ENCODE data around the gene CNN2.

CNN2 gene

DNA sequence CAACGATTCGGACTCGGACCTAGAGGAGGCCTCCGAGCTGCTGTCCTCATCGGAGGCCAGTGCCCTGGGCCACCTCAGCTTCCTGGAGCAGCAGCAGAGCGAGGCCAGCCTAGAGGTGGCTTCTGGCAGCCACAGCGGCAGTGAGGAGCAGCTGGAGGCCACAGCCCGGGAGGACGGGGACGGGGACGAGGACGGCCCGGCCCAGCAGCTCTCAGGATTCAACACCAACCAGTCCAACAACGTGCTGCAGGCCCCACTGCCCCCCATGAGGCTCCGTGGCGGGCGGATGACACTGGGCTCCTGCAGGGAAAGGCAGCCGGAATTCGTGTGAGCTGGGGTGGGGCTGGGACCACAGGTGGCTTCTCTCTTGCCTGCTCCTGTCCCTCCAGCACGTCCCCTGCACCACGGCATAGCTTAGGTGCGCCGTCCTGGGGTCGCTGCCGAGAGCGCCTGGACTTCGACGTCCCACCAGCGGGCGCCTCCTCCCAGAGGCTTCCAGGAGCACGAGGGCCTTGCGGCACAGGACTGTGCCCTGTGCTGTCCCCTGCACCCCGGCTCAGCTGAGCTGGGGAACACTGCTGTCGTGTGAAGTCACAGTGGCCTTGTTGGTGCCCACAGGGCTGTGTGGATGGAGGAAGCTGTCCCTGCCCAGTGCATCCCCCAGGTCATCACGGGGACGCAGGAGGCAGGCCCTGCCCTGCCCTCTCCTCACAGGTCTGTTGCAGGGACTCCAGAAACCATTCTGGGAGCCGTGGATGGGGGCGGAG lies 59.5 kb downstream of the CNN2 start:
- DNase-seq, result no peak
- Histone ChIP-seq H3F3A (ENCODE audit: insufficient read depth, low read length) (peaks cover 51% of the 10 kb centered on the region), H3K9ac (ENCODE audit: low read length) (no peak overlapping the region), H3K4me2 (ENCODE audit: low read depth, low read length) (no peak overlapping the region), H3K4me3 (ENCODE audit: low read length) (no peak overlapping the region), H3K27ac (ENCODE audit: low read length) (no peak overlapping the region), H3K9me2 (replicated peaks; ENCODE audit: insufficient read depth, low read length) (no peaks in the 10 kb centered on the region), H3K27me3 (replicated peaks; ENCODE audit: insufficient read depth, low read length) (no peaks in the 10 kb centered on the region), H2AFZ (ENCODE audit: low read length) (no peak overlapping the region), H3K79me2 (ENCODE audit: low read length) (peaks cover 36% of the 10 kb centered on the region), H4K20me1 (ENCODE audit: insufficient read depth, low read length) (0 out of 2 replicates have a peak, but pooled peaks cover 7% of the 10 kb centered on the region), H3K4me1 (ENCODE audit: low read length) (peaks cover 6% of the 10 kb centered on the region; the same call in 1 of the 2 replicates), H3K36me3 (replicated peaks; ENCODE audit: insufficient read depth, low read length) (peaks cover 22% of the 10 kb centered on the region), H3K9me3 (replicated peaks; ENCODE audit: insufficient read depth, low read length) (no peaks in the 10 kb centered on the region)
- TF ChIP-seq, protein P1, sequence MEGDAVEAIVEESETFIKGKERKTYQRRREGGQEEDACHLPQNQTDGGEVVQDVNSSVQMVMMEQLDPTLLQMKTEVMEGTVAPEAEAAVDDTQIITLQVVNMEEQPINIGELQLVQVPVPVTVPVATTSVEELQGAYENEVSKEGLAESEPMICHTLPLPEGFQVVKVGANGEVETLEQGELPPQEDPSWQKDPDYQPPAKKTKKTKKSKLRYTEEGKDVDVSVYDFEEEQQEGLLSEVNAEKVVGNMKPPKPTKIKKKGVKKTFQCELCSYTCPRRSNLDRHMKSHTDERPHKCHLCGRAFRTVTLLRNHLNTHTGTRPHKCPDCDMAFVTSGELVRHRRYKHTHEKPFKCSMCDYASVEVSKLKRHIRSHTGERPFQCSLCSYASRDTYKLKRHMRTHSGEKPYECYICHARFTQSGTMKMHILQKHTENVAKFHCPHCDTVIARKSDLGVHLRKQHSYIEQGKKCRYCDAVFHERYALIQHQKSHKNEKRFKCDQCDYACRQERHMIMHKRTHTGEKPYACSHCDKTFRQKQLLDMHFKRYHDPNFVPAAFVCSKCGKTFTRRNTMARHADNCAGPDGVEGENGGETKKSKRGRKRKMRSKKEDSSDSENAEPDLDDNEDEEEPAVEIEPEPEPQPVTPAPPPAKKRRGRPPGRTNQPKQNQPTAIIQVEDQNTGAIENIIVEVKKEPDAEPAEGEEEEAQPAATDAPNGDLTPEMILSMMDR (IDR thresholded peaks at IDR 0.05; ENCODE audit: low read length), result no peak
- TF ChIP-seq EZH2 (optimal IDR thresholded peaks at IDR 0.05; ENCODE audit: low read depth, low read length), result no peak
- TF ChIP-seq EZH2phosphoT487 (IDR thresholded peaks at IDR 0.05; ENCODE audit: low read length), result no peak

DNA sequence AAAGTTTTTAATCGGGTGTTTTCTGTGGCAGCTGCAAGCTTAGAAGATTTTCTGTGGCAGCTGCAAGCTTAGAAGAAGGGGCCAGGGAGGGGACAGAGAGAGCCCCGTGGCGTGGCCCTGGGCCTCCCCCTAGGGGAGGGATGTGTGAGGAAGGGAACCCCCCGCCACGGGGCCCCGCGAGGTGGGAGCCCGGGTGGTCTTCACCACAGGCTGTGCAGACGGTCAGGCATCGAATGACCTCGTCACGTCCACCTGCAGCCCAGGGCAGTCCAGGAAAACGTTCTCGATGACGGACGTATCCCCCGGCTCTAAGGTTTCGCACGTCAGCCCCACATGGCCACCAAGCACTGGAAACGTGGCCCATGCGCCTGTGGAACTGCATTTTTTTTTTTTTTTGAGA lies 60.2 kb downstream of the CNN2 start:
- peaks cover 50% of the 10 kb centered on the region for H3F3A ChIP-seq (ENCODE audit: insufficient read depth, low read length)
- DNase-seq, result no peak
- H3K27me3 ChIP-seq (replicated peaks; ENCODE audit: insufficient read depth, low read length), result no peaks in the 10 kb centered on the region
- no peaks in the 10 kb centered on the region for H3K9me2 ChIP-seq (replicated peaks; ENCODE audit: insufficient read depth, low read length)
- 0 out of 2 replicates have a peak, but pooled peaks cover 7% of the 10 kb centered on the region for H4K20me1 ChIP-seq (ENCODE audit: insufficient read depth, low read length)
- TF ChIP-seq, protein P1 (IDR thresholded peaks at IDR 0.05; ENCODE audit: low read length), result no peak
- TF ChIP-seq EZH2 (optimal IDR thresholded peaks at IDR 0.05; ENCODE audit: low read depth, low read length) (no peak), EZH2phosphoT487 (IDR thresholded peaks at IDR 0.05; ENCODE audit: low read length) (no peak)
- no peak overlapping the region for H3K4me3 ChIP-seq (ENCODE audit: low read length)
- H2AFZ ChIP-seq (ENCODE audit: low read length), result no peak overlapping the region
- peaks cover 20% of the 10 kb centered on the region for H3K36me3 ChIP-seq (replicated peaks; ENCODE audit: insufficient read depth, low read length)
- H3K9me3 ChIP-seq (replicated peaks; ENCODE audit: insufficient read depth, low read length), result no peaks in the 10 kb centered on the region
- no peak overlapping the region for H3K9ac ChIP-seq (ENCODE audit: low read length)
- peaks cover 32% of the 10 kb centered on the region for H3K79me2 ChIP-seq (ENCODE audit: low read length)
- H3K4me1 ChIP-seq (ENCODE audit: low read length), result peaks cover 6% of the 10 kb centered on the region; the same call in 1 of the 2 replicates
- H3K4me2 ChIP-seq (ENCODE audit: low read depth, low read length), result no peak overlapping the region
- H3K27ac ChIP-seq (ENCODE audit: low read length), result no peak overlapping the region

DNA sequence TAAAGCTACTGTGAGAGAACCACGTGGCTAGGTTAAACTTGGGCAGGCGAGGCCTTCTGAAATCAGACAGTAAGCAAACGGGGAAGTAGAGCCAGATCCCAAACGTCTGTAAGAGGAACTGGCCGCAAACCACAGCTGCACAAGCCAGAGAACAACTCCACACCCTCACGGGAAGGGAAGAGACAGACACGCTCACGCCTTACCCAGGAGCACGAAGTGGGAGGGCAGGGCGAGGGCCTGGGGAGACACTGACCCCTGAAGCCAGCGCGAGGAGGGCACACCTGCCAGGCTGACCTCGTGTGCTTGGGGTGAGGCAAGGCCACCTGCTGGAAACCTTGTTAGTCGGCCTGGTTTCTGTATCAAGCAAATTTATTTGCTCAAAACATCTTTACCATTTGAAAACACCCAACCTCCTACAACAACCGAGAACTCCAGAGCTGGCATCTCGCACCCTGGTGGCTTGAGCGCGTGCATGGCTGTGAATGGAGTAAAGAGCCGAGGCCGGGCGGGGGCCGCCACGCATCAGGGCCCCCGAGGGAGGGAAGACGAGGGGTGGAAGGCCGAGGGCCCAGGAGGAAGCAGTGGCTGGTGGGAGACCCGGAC lies 61.5 kb downstream of the CNN2 start:
- no peaks in the 10 kb centered on the region for H3K9me3 ChIP-seq (replicated peaks; ENCODE audit: insufficient read depth, low read length)
- no peaks in the 10 kb centered on the region for H3K27me3 ChIP-seq (replicated peaks; ENCODE audit: insufficient read depth, low read length)
- H3K4me1 ChIP-seq (ENCODE audit: low read length), result peaks cover 6% of the 10 kb centered on the region; the same call in 1 of the 2 replicates
- H3K4me3 ChIP-seq (ENCODE audit: low read length), result no peak overlapping the region
- peak; percentile 53 for DNase-seq
- H2AFZ ChIP-seq (ENCODE audit: low read length), result no peak overlapping the region
- H3K79me2 ChIP-seq (ENCODE audit: low read length), result peaks cover 33% of the 10 kb centered on the region
- H4K20me1 ChIP-seq (ENCODE audit: insufficient read depth, low read length), result 0 out of 2 replicates have a peak, but pooled peaks cover 7% of the 10 kb centered on the region
- H3K9me2 ChIP-seq (replicated peaks; ENCODE audit: insufficient read depth, low read length), result no peaks in the 10 kb centered on the region
- H3K9ac ChIP-seq (ENCODE audit: low read length), result no peak overlapping the region
- TF ChIP-seq, protein P1 (IDR thresholded peaks at IDR 0.05; ENCODE audit: low read length), result peak; percentile 41
- no peak for TF ChIP-seq EZH2phosphoT487 (IDR thresholded peaks at IDR 0.05; ENCODE audit: low read length)
- H3K27ac ChIP-seq (ENCODE audit: low read length), result peak overlapping the region; percentile 53; the same call in 1 of the 2 replicates
- H3F3A ChIP-seq (ENCODE audit: insufficient read depth, low read length), result peaks cover 48% of the 10 kb centered on the region
- H3K4me2 ChIP-seq (ENCODE audit: low read depth, low read length), result no peak overlapping the region
- peaks cover 18% of the 10 kb centered on the region for H3K36me3 ChIP-seq (replicated peaks; ENCODE audit: insufficient read depth, low read length)

Measured in MM.1S (cell line).